ENCODE results near the gene RGS8. TPM values are rescaled to one million over a fixed set of nuclear protein-coding genes. Genes with fewer than 3 reads are reported as not detected.

The RGS8 gene
- total RNA-seq, 4 donors from 2014 or later: not detected

DNA sequence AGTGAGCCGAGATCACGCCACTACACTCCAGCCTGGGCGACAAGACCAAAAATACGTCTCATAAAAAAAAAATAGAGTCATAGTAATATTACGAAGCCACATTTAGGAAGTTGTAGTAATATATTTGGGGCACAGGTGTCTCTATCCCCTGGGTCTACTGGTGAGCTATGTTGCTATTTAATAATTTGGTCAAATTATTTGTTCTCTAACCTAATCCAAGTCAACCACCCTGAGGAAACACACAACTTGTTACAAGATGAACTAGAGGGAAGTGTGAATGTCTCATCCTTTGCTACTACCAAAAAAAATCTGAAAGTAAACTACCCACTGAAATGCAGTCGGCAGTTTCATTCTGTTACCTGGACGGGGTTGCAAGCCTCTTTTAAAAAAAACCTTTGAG lies 35.3 kb downstream of the RGS8 start:
- H3K4me3 ChIP-seq: no peak overlapping the region
- H3K27ac ChIP-seq: no peak overlapping the region
- H3K36me3 ChIP-seq: no peaks in the 10 kb centered on the region
- WGBS: 92% methylated on average over 7 of the region's 7 CpGs
- no peak for DNase-seq (ENCODE audit: low spot score in 2 of 2)
- no peaks in the 10 kb centered on the region for H3K4me1 ChIP-seq
- no peaks in the 10 kb centered on the region for H3K9me3 ChIP-seq
- TF ChIP-seq POLR2AphosphoS5 (IDR thresholded peaks at IDR 0.05): no peak
- no peak for TF ChIP-seq EP300 (IDR thresholded peaks at IDR 0.05)
- no peak for TF ChIP-seq POLR2A (IDR thresholded peaks at IDR 0.05)
- TF ChIP-seq, protein P1, sequence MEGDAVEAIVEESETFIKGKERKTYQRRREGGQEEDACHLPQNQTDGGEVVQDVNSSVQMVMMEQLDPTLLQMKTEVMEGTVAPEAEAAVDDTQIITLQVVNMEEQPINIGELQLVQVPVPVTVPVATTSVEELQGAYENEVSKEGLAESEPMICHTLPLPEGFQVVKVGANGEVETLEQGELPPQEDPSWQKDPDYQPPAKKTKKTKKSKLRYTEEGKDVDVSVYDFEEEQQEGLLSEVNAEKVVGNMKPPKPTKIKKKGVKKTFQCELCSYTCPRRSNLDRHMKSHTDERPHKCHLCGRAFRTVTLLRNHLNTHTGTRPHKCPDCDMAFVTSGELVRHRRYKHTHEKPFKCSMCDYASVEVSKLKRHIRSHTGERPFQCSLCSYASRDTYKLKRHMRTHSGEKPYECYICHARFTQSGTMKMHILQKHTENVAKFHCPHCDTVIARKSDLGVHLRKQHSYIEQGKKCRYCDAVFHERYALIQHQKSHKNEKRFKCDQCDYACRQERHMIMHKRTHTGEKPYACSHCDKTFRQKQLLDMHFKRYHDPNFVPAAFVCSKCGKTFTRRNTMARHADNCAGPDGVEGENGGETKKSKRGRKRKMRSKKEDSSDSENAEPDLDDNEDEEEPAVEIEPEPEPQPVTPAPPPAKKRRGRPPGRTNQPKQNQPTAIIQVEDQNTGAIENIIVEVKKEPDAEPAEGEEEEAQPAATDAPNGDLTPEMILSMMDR (IDR thresholded peaks at IDR 0.05): no peak
- H3K27me3 ChIP-seq: no peaks in the 10 kb centered on the region

DNA sequence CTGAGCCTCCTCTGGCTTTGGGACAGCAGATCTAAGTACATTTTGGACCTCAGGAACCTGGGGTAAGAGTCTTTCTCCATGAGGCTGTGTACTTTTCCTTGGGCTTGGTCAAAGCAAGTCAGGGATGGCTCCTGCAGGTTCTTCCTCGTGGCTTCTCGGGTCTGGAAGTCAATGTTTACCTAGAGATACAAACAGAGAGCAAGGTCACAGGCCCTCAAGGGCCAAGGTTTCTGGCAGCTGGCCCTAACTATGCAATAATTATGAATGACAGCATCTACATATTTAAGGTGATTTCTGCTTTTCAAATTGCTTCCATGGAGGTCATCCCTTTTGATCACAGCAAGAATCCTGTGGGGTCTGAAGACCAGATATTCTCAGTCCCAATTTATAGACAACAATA lies 37.6 kb downstream of the RGS8 start:
- no peaks in the 10 kb centered on the region for H3K27me3 ChIP-seq
- no peaks in the 10 kb centered on the region for H3K9me3 ChIP-seq
- H3K27ac ChIP-seq: no peak overlapping the region
- no peak for DNase-seq (ENCODE audit: low spot score in 2 of 2)
- WGBS: 61% methylated on average over 2 of the region's 2 CpGs
- no peaks in the 10 kb centered on the region for H3K36me3 ChIP-seq
- no peaks in the 10 kb centered on the region for H3K4me1 ChIP-seq
- no peak overlapping the region for H3K4me3 ChIP-seq
- TF ChIP-seq, protein P1 (IDR thresholded peaks at IDR 0.05): no peak
- no peak for TF ChIP-seq POLR2AphosphoS5 (IDR thresholded peaks at IDR 0.05)
- TF ChIP-seq POLR2A (IDR thresholded peaks at IDR 0.05): no peak
- no peak for TF ChIP-seq EP300 (IDR thresholded peaks at IDR 0.05)

DNA sequence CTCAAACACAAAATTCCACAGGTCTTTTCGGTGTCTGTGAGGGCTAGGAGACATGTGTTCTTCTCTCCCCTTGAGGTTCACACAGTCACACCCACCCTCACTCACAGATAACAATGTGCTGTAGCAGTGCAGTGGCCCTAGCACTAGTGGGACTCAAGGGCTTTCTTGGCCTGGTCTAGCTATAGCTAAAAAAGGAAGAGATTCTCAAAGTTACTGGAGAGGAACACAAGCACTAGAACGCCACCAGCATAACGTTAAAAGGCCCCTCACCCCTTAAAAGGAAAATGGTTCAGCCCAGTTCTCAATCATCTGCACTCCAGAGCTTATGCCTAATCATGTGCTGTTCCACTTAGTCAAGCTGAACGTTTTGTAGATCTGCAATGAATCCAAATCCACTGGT lies 39.5 kb downstream of the RGS8 start:
- Histone ChIP-seq H3K4me1 (no peaks in the 10 kb centered on the region), H3K36me3 (no peaks in the 10 kb centered on the region), H3K9me3 (no peaks in the 10 kb centered on the region), H3K27ac (no peak overlapping the region), H3K27me3 (no peaks in the 10 kb centered on the region), H3K4me3 (no peak overlapping the region)
- 85% methylated on average over 4 of the region's 4 CpGs for WGBS
- TF ChIP-seq EP300 (IDR thresholded peaks at IDR 0.05) (no peak), POLR2A (IDR thresholded peaks at IDR 0.05) (no peak), POLR2AphosphoS5 (IDR thresholded peaks at IDR 0.05) (no peak)
- TF ChIP-seq, protein P1 (IDR thresholded peaks at IDR 0.05): no peak
- DNase-seq (ENCODE audit: low spot score in 2 of 2): no peak

DNA sequence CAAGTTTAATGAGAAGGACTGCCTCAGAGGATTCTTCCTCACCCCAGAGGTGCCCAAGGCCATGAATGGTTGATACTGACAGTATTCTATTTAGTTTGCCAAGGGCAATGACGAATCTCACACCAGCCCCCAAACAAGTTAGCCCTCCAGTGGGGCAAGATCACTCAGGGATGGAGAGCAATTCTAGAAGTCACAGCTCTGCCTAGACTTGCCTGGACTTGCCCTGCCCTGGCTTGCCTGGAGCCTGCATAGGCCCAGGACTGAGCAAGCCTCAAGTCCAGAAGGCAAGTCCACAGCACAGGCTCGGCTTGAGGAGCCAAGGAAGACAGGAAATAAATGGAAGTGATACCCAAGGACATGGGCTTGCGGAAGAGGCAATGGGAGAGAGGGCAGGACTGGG lies 40.7 kb downstream of the RGS8 start:
- no peak overlapping the region for H3K4me3 ChIP-seq
- no peak for DNase-seq (ENCODE audit: low spot score in 2 of 2)
- H3K9me3 ChIP-seq: no peaks in the 10 kb centered on the region
- no peaks in the 10 kb centered on the region for H3K27me3 ChIP-seq
- no peaks in the 10 kb centered on the region for H3K36me3 ChIP-seq
- H3K4me1 ChIP-seq: no peaks in the 10 kb centered on the region
- 61% methylated on average over 3 of the region's 3 CpGs for WGBS
- TF ChIP-seq, protein P1 (IDR thresholded peaks at IDR 0.05): no peak
- no peak for TF ChIP-seq EP300 (IDR thresholded peaks at IDR 0.05)
- TF ChIP-seq POLR2A (IDR thresholded peaks at IDR 0.05): no peak
- no peak for TF ChIP-seq POLR2AphosphoS5 (IDR thresholded peaks at IDR 0.05)
- no peak overlapping the region for H3K27ac ChIP-seq

DNA sequence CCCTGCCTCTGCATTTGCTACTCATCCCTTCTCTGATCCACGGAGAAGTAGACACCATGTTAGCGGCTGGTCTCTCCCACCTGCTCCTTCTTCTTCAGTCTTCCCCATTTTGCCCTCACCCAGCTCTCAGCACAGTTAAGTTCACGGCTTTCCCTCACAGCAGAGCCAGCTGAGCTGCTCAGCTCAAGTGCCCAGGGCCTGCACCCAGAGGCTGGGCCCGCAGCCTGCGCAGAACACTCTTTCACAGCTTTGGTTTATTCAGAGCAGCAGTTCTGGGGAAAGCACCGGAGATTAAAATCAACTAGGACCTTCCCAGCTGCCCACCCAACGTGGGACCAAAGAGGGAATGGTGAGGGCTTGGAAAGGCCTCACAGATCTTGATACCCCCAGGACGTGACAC lies 41.9 kb downstream of the RGS8 start:
- H3K27ac ChIP-seq: no peak overlapping the region
- DNase-seq (ENCODE audit: low spot score in 2 of 2): no peak
- TF ChIP-seq POLR2A (IDR thresholded peaks at IDR 0.05) (no peak), EP300 (IDR thresholded peaks at IDR 0.05) (no peak), POLR2AphosphoS5 (IDR thresholded peaks at IDR 0.05) (no peak)
- TF ChIP-seq, protein P1 (IDR thresholded peaks at IDR 0.05): no peak

More for the DNA sequence above, 41.9 kb downstream of the RGS8 start:
- H3K9me3 ChIP-seq: no peaks in the 10 kb centered on the region
- no peaks in the 10 kb centered on the region for H3K4me1 ChIP-seq
- no peaks in the 10 kb centered on the region for H3K36me3 ChIP-seq
- WGBS: 95% methylated on average over 8 of the region's 8 CpGs
- no peaks in the 10 kb centered on the region for H3K27me3 ChIP-seq
- no peak overlapping the region for H3K4me3 ChIP-seq
